Dendritic cell treated with granulocyte-macrophage colony-stimulating factor and Interleukin-4, amounts not matched to agents 40 ng/mL and 50 ng/mL, for 4 days (primary cell): ENCODE data around the gene TNS3.
"Not testable (repeated sequence)": the region's sequence is repeated elsewhere in the genome, so short reads cannot be mapped to it uniquely, and the experiment has no call there.

Source experiments
- H3K27ac Mint-ChIP-seq: one replicate; pipeline ENCODE4 v1.8.0; 2022; ENCODE audit warnings: mild to moderate bottlenecking, mixed read lengths
- H3K27me3 Mint-ChIP-seq: one replicate; pipeline ENCODE4 v1.8.0; 2022; ENCODE audit warnings: mild to moderate bottlenecking, mixed read lengths
- H3K36me3 Mint-ChIP-seq: one replicate; pipeline ENCODE4 v1.8.0; 2022; ENCODE audit warnings: low read depth, mixed read lengths
- H3K4me1 Mint-ChIP-seq: one replicate; pipeline ENCODE4 v1.8.0; 2022; ENCODE audit warnings: low read depth, mixed read lengths
- H3K4me3 Mint-ChIP-seq: one replicate; pipeline ENCODE4 v1.8.0; 2022; ENCODE audit warnings: mild to moderate bottlenecking, moderate library complexity, mixed read lengths
- H3K9me3 Mint-ChIP-seq: one replicate; pipeline ENCODE4 v1.8.0; 2022; ENCODE audit warnings: mixed read lengths
- intact Hi-C: fragments of 100-400 bp; cut with micrococcal nuclease; formaldehyde crosslinking; loops from one replicate; pipeline ENCODE4 v1.15.0; 2022

The TNS3 gene

GRCh38 chr7:47552621-47553020 is 29.3 kb downstream of the TNS3 start:
- no peaks in the 10 kb centered on the region for H3K27me3 Mint-ChIP-seq
- intact Hi-C loops, result no loop called here

GRCh38 chr7:47551668-47552440 is 30.1 kb downstream of the TNS3 start:
- H3K9me3 Mint-ChIP-seq, result no peaks in the 10 kb centered on the region
- H3K27ac Mint-ChIP-seq, result peak overlapping the region; percentile 49
- H3K4me3 Mint-ChIP-seq, result no peak overlapping the region
- intact Hi-C loops, result no loop called here
- H3K27me3 Mint-ChIP-seq, result no peaks in the 10 kb centered on the region
- peaks cover 45% of the 10 kb centered on the region for H3K36me3 Mint-ChIP-seq
- H3K4me1 Mint-ChIP-seq, result peaks cover 59% of the 10 kb centered on the region

More at GRCh38 chr7:47552621-47553020, 29.3 kb downstream of the TNS3 start:
- H3K4me3 Mint-ChIP-seq, result no peak overlapping the region
- H3K27ac Mint-ChIP-seq, result peak overlapping the region; percentile 49
- H3K9me3 Mint-ChIP-seq, result no peaks in the 10 kb centered on the region
- H3K36me3 Mint-ChIP-seq, result peaks cover 38% of the 10 kb centered on the region
- peaks cover 66% of the 10 kb centered on the region for H3K4me1 Mint-ChIP-seq

DNA sequence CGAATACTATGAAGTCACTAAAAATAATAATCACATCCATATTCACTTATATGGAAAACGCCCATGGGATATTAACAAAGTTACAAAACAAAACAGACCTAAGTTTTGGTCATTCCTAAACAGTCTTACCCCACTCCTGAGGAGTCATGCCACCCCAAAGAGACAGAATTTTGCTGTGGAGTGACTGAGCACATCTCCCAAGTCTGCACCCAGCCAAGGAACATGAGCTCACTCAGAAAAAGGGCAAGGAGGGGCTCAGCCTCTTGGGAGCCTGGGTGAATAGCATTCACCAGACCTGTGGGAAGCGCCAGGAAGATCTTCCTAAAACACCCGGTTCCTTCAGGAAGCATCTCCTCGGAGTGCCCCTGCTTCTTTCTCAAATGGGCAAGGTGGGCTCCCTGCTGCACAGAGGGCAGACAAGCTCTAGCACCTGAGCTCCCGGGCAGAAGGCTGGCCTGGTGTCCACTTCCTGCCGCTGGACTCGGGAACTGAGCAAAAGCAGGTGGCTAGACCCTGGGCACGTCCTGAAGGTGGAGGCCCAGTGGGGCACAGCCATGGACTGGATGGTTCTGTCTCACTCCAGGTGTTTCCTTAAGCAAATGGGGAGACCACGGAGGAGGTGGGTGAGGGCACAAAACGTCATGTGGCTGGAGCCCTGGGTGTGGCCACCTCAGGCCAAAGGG is 31.0 kb downstream of the TNS3 start:
- H3K9me3 Mint-ChIP-seq, result no peaks in the 10 kb centered on the region
- peak overlapping the region; percentile 23 for H3K27ac Mint-ChIP-seq
- intact Hi-C loops, result no loop called here
- H3K4me1 Mint-ChIP-seq, result peaks cover 53% of the 10 kb centered on the region
- peaks cover 52% of the 10 kb centered on the region for H3K36me3 Mint-ChIP-seq
- H3K4me3 Mint-ChIP-seq, result no peak overlapping the region
- no peaks in the 10 kb centered on the region for H3K27me3 Mint-ChIP-seq

DNA sequence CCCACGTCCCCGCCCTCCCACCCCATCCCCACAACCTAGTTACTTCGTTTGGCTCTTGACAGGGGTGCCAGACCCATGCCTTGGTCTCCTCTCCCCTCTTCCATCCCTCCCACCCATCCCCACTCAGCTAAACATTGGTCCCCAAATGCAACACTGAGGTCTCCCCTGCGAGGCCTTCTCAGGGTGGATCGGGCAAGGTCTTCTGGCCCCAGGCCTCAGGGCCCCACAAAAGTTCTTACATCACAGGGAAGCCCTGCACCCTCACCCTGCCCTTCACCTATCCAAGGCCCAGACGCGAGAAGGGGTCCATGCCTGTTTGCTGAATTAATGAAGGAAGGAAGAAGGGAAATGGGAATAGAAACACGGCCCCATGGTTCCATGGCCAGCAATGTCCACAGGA is 32.0 kb downstream of the TNS3 start:
- no peaks in the 10 kb centered on the region for H3K27me3 Mint-ChIP-seq
- peaks cover 50% of the 10 kb centered on the region for H3K4me1 Mint-ChIP-seq
- peaks cover 59% of the 10 kb centered on the region for H3K36me3 Mint-ChIP-seq
- no peak overlapping the region for H3K27ac Mint-ChIP-seq
- intact Hi-C loops, result no loop called here
- H3K9me3 Mint-ChIP-seq, result no peaks in the 10 kb centered on the region
- no peak overlapping the region for H3K4me3 Mint-ChIP-seq

- peaks cover 55% of the 10 kb centered on the region for H3K36me3 Mint-ChIP-seq
- intact Hi-C loops, result no loop called here
- H3K9me3 Mint-ChIP-seq, result no peaks in the 10 kb centered on the region
- peak overlapping the region; percentile 57 for H3K27ac Mint-ChIP-seq
- H3K27me3 Mint-ChIP-seq, result no peaks in the 10 kb centered on the region
- peaks cover 53% of the 10 kb centered on the region for H3K4me1 Mint-ChIP-seq
- no peak overlapping the region for H3K4me3 Mint-ChIP-seq
Observed at GRCh38 chr7:47549397-47549796, 32.5 kb downstream of the TNS3 start.

DNA sequence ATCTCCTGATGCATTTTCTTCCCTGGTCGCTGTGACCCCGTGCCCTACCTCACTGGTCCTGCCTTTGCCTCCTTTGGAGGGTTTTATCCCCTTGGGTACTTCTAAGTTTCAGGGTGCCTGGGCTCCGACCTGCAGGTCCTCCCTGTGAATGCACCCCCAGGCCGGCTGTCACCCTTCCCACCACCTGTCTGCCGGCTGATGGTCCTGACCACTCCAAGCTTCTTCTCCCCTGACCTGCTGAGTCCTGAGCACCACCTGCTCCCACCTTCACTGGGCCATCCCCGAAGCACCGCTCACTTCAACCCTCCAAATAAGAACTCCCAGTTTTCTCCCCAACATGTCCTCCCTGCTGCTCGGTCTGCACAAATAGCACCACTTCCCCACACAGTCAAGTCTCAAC is 33.4 kb downstream of the TNS3 start:
- H3K27ac Mint-ChIP-seq, result peak overlapping the region; percentile 57
- intact Hi-C loops, result no loop called here
- peaks cover 56% of the 10 kb centered on the region for H3K4me1 Mint-ChIP-seq
- no peaks in the 10 kb centered on the region for H3K9me3 Mint-ChIP-seq
- H3K4me3 Mint-ChIP-seq, result no peak overlapping the region
- H3K27me3 Mint-ChIP-seq, result no peaks in the 10 kb centered on the region
- peaks cover 52% of the 10 kb centered on the region for H3K36me3 Mint-ChIP-seq

- Mint-ChIP-seq H3K36me3 (peaks cover 47% of the 10 kb centered on the region), H3K9me3 (no peaks in the 10 kb centered on the region), H3K27ac (no peak overlapping the region), H3K4me3 (no peak overlapping the region), H3K27me3 (no peaks in the 10 kb centered on the region), H3K4me1 (peaks cover 52% of the 10 kb centered on the region)
- intact Hi-C loops, result no loop called here
Observed at GRCh38 chr7:47546733-47547494, 35.0 kb downstream of the TNS3 start.

GRCh38 chr7:47546171-47546570 is 35.7 kb downstream of the TNS3 start:
- peaks cover 45% of the 10 kb centered on the region for H3K36me3 Mint-ChIP-seq
- no peaks in the 10 kb centered on the region for H3K27me3 Mint-ChIP-seq
- H3K4me3 Mint-ChIP-seq, result no peak overlapping the region
- intact Hi-C loops, result no loop called here
- H3K27ac Mint-ChIP-seq, result peak overlapping the region; percentile 66
- H3K4me1 Mint-ChIP-seq, result peaks cover 45% of the 10 kb centered on the region
- no peaks in the 10 kb centered on the region for H3K9me3 Mint-ChIP-seq

- Mint-ChIP-seq H3K27ac (peak overlapping the region; percentile 54), H3K4me1 (peaks cover 57% of the 10 kb centered on the region)
Observed at GRCh38 chr7:47544416-47544815, 37.5 kb downstream of the TNS3 start.

GRCh38 chr7:47543714-47544113 is 38.2 kb downstream of the TNS3 start:
- Mint-ChIP-seq H3K27me3 (peaks cover 6% of the 10 kb centered on the region), H3K4me3 (no peak overlapping the region), H3K36me3 (peaks cover 57% of the 10 kb centered on the region), H3K27ac (peak overlapping the region; percentile 54), H3K4me1 (peaks cover 59% of the 10 kb centered on the region), H3K9me3 (no peaks in the 10 kb centered on the region)
- intact Hi-C loops, result no loop called here

More at GRCh38 chr7:47544416-47544815, 37.5 kb downstream of the TNS3 start:
- Mint-ChIP-seq H3K27me3 (peaks cover 2% of the 10 kb centered on the region), H3K9me3 (no peaks in the 10 kb centered on the region), H3K36me3 (peaks cover 57% of the 10 kb centered on the region), H3K4me3 (no peak overlapping the region)
- intact Hi-C loops, result no loop called here

DNA sequence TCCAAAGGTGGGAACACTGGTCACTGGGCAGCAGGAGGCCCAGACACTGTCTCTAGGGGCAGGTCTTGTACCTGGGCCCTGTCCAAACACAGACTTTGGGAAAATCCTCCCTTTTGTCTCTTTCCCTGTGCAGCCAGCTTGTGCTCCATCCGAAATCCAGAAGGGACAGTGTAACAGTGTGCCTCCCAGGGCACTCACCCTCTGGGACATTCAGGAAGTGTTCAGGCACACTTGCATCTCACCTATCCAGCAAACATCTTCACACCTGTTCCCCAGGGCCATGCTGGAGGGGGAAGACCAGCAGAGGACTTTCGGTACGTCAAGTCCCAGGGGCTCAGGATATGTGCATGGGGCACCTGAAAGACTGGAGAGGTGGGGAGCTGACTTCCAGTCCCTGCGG is 38.9 kb downstream of the TNS3 start:
- Mint-ChIP-seq H3K4me1 (peaks cover 59% of the 10 kb centered on the region), H3K27ac (peak overlapping the region; percentile 54), H3K9me3 (no peaks in the 10 kb centered on the region), H3K36me3 (peaks cover 50% of the 10 kb centered on the region), H3K27me3 (peaks cover 13% of the 10 kb centered on the region), H3K4me3 (no peak overlapping the region)
- intact Hi-C loops, result no loop called here

GRCh38 chr7:47542051-47542450 is 39.9 kb downstream of the TNS3 start:
- peaks cover 61% of the 10 kb centered on the region for H3K4me1 Mint-ChIP-seq
- no peak overlapping the region for H3K4me3 Mint-ChIP-seq
- H3K9me3 Mint-ChIP-seq, result no peaks in the 10 kb centered on the region
- H3K36me3 Mint-ChIP-seq, result peaks cover 40% of the 10 kb centered on the region
- peaks cover 22% of the 10 kb centered on the region for H3K27me3 Mint-ChIP-seq
- intact Hi-C loops, result no loop called here
- no peak overlapping the region for H3K27ac Mint-ChIP-seq

DNA sequence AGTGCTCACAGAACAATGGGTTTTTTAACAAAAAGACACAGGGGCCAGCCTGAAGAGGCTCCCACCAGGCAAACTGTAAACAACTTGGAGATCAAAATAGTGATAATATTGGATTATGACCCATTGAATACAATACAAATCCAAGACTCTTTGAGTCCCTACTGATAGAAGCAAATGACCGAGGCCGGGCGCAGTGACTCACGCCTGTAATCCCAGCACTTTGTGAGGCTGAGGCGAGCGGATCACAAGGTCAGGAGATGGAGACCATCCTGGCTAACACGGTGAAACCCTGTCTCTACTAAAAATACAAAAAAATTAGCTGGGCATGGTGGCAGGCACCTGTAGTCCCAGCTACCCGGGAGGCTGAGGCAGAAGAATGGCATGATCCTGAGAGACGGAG is 40.4 kb downstream of the TNS3 start:
- H3K27ac Mint-ChIP-seq, H3K4me3 Mint-ChIP-seq, H3K9me3 Mint-ChIP-seq, intact Hi-C loops: not testable (repeated sequence)
- Mint-ChIP-seq H3K27me3 (peaks cover 25% of the 10 kb centered on the region), H3K36me3 (peaks cover 35% of the 10 kb centered on the region), H3K4me1 (peaks cover 60% of the 10 kb centered on the region)
